HG03354 (cell line): ENCODE data around the gene OXNAD1.

Source experiments
- ATAC-seq: cut with Tn5 transposase; IDR thresholded peaks from one replicate; pipeline ENCODE4 v1.9.1; 2021; ENCODE audit warnings: mild to moderate bottlenecking; ENCODE audit not compliant: unreplicated experiment, poor library complexity, severe bottlenecking

The OXNAD1 gene

GRCh38 chr3:16346413-16347081, 81.5 kb downstream of the OXNAD1 start:
- ATAC-seq = no peak

- ATAC-seq = no peak
These were observed 82.5 kb downstream of the OXNAD1 start for GRCh38 chr3:16347548-16347947.

- ATAC-seq = no peak
These were observed 85.1 kb downstream of the OXNAD1 start for GRCh38 chr3:16349986-16350596.

- no peak for ATAC-seq
These were observed 85.7 kb downstream of the OXNAD1 start for GRCh38 chr3:16350597-16351318.

GRCh38 chr3:16352428-16352827, 87.4 kb downstream of the OXNAD1 start:
- ATAC-seq = no peak

- no peak for ATAC-seq
These were observed 89.3 kb downstream of the OXNAD1 start for GRCh38 chr3:16354291-16354690.
